PFSK-1 (cell line): ENCODE data around the gene MTX2.

Source experiments
- FOXP2 ChIP-seq: optimal IDR thresholded peaks from 2 replicates; pipeline ENCODE3; 2011; ENCODE audit warnings: borderline replicate concordance, control low read depth, inconsistent platforms; ENCODE audit not compliant: insufficient read depth; ENCODE audit errors: extremely low read length, extremely low read depth
- POLR2AphosphoS5 ChIP-seq: IDR thresholded peaks from 2 replicates; pipeline ENCODE4 v1.6.1; 2012; ENCODE audit warnings: low read depth, mild to moderate bottlenecking, control low read depth, low read length, moderate library complexity
- SIN3A ChIP-seq: IDR thresholded peaks from 2 replicates; pipeline ENCODE4 v1.6.1; 2012; ENCODE audit warnings: mild to moderate bottlenecking, low read length, moderate library complexity, borderline replicate concordance; ENCODE audit not compliant: insufficient read depth
- TAF1 ChIP-seq: IDR thresholded peaks from 2 replicates; pipeline ENCODE4 v1.6.1; 2012; ENCODE audit warnings: low read length, control low read depth, borderline replicate concordance; ENCODE audit not compliant: insufficient read depth
- TF ChIP-seq, protein P1 (sequence below), 2 experiments: IDR thresholded peaks; 2 replicates each; pipeline versions ENCODE4 v1.6.1 to v1.8.0; 2011 to 2012; ENCODE audit warnings: low read depth in 2 of 2, low read length in 2 of 2, control low read depth in 1 of 2, inconsistent platforms in 1 of 2, mild to moderate bottlenecking in 1 of 2, moderate library complexity in 1 of 2; ENCODE audit not compliant: insufficient read depth in 1 of 2

GRCh38 chr2:176370467-176371171 is 101.4 kb downstream of the MTX2 start:
- TF ChIP-seq, protein P1, sequence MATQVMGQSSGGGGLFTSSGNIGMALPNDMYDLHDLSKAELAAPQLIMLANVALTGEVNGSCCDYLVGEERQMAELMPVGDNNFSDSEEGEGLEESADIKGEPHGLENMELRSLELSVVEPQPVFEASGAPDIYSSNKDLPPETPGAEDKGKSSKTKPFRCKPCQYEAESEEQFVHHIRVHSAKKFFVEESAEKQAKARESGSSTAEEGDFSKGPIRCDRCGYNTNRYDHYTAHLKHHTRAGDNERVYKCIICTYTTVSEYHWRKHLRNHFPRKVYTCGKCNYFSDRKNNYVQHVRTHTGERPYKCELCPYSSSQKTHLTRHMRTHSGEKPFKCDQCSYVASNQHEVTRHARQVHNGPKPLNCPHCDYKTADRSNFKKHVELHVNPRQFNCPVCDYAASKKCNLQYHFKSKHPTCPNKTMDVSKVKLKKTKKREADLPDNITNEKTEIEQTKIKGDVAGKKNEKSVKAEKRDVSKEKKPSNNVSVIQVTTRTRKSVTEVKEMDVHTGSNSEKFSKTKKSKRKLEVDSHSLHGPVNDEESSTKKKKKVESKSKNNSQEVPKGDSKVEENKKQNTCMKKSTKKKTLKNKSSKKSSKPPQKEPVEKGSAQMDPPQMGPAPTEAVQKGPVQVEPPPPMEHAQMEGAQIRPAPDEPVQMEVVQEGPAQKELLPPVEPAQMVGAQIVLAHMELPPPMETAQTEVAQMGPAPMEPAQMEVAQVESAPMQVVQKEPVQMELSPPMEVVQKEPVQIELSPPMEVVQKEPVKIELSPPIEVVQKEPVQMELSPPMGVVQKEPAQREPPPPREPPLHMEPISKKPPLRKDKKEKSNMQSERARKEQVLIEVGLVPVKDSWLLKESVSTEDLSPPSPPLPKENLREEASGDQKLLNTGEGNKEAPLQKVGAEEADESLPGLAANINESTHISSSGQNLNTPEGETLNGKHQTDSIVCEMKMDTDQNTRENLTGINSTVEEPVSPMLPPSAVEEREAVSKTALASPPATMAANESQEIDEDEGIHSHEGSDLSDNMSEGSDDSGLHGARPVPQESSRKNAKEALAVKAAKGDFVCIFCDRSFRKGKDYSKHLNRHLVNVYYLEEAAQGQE (IDR thresholded peaks at IDR 0.05; ENCODE audit: insufficient read depth in 1 of 2, low read depth in 2 of 2, low read length in 2 of 2), result no peak
- TF ChIP-seq POLR2AphosphoS5 (no peak), TAF1 (no peak), SIN3A (no peak), FOXP2 (no peak)
